IMR-90 (cell line): ENCODE results near the gene CD70. TPM values are rescaled to one million over a fixed set of nuclear protein-coding genes. Genes with fewer than 3 reads are reported as not detected.
"Not testable (repeated sequence)": the region's sequence is repeated elsewhere in the genome, so short reads cannot be mapped to it uniquely, and the experiment has no call there.

Source experiments
- ATAC-seq: fragments of 200-7000 bp; cut with Tn5 transposase; 2 replicates; pipeline ENCODE4 v1.9.1; 2020; ENCODE audit warnings: low read depth, mild to moderate bottlenecking, moderate library complexity
- BruUV-seq: library from RNA; stranded (reverse); fragments of 400-500 nt; replicated peaks from 2 replicates; lab custom pipeline; 2021; lab: Mats Ljungman, UMichigan
- CTCF ChIA-PET: fragments of 300-600 bp; formaldehyde crosslinking; extraction: SDS; loops from one replicate; lab custom pipeline; 2021; ENCODE audit warnings: antibody characterized with exemption; lab: Yijun Ruan, JAX
- POLR2A ChIA-PET: fragments of 300-600 bp; sonication (Branson Sonifier 250); formaldehyde crosslinking; loops from one replicate; lab custom pipeline; 2022; ENCODE audit warnings: antibody characterized with exemption; ENCODE audit not compliant: unreplicated experiment; lab: Charles Lee
- DNase-seq: peaks from one replicate; pipeline ENCODE4 v3.0.0; 2013
- H2AFZ ChIP-seq: replicated peaks from 2 replicates; pipeline ENCODE3; 2013; ENCODE audit warnings: low read length, mild to moderate bottlenecking; ENCODE audit not compliant: poor library complexity
- H2AK5ac ChIP-seq: 2 replicates; pipeline ENCODE4 v1.6.1; 2013; ENCODE audit warnings: low read depth, low read length, inconsistent platforms
- H2AK9ac ChIP-seq: replicated peaks from 2 replicates; pipeline ENCODE3; 2013; ENCODE audit warnings: mild to moderate bottlenecking, low read depth, low read length, moderate library complexity; ENCODE audit not compliant: poor library complexity
- H2BK120ac ChIP-seq: 2 replicates; pipeline ENCODE4 v1.6.1; 2013; ENCODE audit warnings: low read depth, low read length, inconsistent platforms
- H2BK15ac ChIP-seq: 3 replicates; pipeline ENCODE4 v1.6.1; 2013; ENCODE audit warnings: low read depth, low read length, inconsistent platforms
- H2BK20ac ChIP-seq: 2 replicates; pipeline ENCODE4 v1.6.1; 2013; ENCODE audit warnings: low read depth, mild to moderate bottlenecking, inconsistent platforms, low read length, moderate library complexity
- H2BK5ac ChIP-seq: 2 replicates; pipeline ENCODE4 v1.6.1; 2013; ENCODE audit warnings: mild to moderate bottlenecking, low read depth, low read length, inconsistent platforms; ENCODE audit not compliant: poor library complexity, severe bottlenecking
- H3K14ac ChIP-seq: replicated peaks from 2 replicates; pipeline ENCODE4 v1.6.1; 2013; ENCODE audit warnings: low read depth, low read length, inconsistent platforms
- H3K18ac ChIP-seq: 2 replicates; pipeline ENCODE4 v1.6.1; 2013; ENCODE audit warnings: low read depth, low read length, control low read depth
- H3K23ac ChIP-seq: 2 replicates; pipeline ENCODE4 v1.6.1; 2013; ENCODE audit warnings: low read depth, low read length, inconsistent platforms
- H3K27ac ChIP-seq: 2 replicates; pipeline ENCODE4 v1.5.1; 2013; ENCODE audit warnings: mild to moderate bottlenecking, control low read depth, low read length; ENCODE audit not compliant: insufficient read depth
- H3K27me3 ChIP-seq: 2 replicates; pipeline ENCODE4 v1.6.1; 2013; ENCODE audit warnings: low read length; ENCODE audit not compliant: control insufficient read depth, insufficient read depth
- H3K36me3 ChIP-seq: 2 replicates; pipeline ENCODE4 v1.6.1; 2013; ENCODE audit warnings: low read length, mixed read lengths; ENCODE audit not compliant: control insufficient read depth, insufficient read depth
- H3K4ac ChIP-seq: 2 replicates; pipeline ENCODE4 v1.6.1; 2013; ENCODE audit warnings: low read depth, low read length, inconsistent platforms
- H3K4me1 ChIP-seq: 2 replicates; pipeline ENCODE4 v1.6.1; 2013; ENCODE audit warnings: low read length, mixed read lengths; ENCODE audit not compliant: control insufficient read depth, insufficient read depth
- H3K4me2 ChIP-seq: 2 replicates; pipeline ENCODE4 v1.6.1; 2013; ENCODE audit warnings: low read depth, mild to moderate bottlenecking, control low read depth, low read length, moderate library complexity
- H3K4me3 ChIP-seq: 2 replicates; pipeline ENCODE4 v1.5.1; 2013; ENCODE audit warnings: low read depth, mild to moderate bottlenecking, control low read depth, low read length, moderate library complexity; ENCODE audit not compliant: insufficient read depth
- H3K56ac ChIP-seq: 2 replicates; pipeline ENCODE4 v1.6.1; 2013; ENCODE audit warnings: low read length, inconsistent platforms; ENCODE audit not compliant: insufficient read depth; ENCODE audit errors: extremely low read depth
- H3K79me1 ChIP-seq, 2 experiments: 2 replicates each; pipeline ENCODE4 v1.6.1; 2013; ENCODE audit warnings: low read length in 2 of 2, inconsistent platforms in 1 of 2, low read depth in 1 of 2
- H3K9ac ChIP-seq: 2 replicates; pipeline ENCODE4 v1.6.1; 2013; ENCODE audit warnings: low read depth, low read length, control low read depth
- H3K9me1 ChIP-seq: 2 replicates; pipeline ENCODE4 v1.6.1; 2013; ENCODE audit warnings: low read length, inconsistent platforms; ENCODE audit not compliant: insufficient read depth
- H3K9me3 ChIP-seq: 2 replicates; pipeline ENCODE4 v1.6.1; 2013; ENCODE audit warnings: low read length; ENCODE audit not compliant: control insufficient read depth, insufficient read depth
- H4K20me1 ChIP-seq: 2 replicates; pipeline ENCODE4 v1.6.1; 2013; ENCODE audit warnings: low read length, inconsistent platforms; ENCODE audit not compliant: insufficient read depth
- H4K5ac ChIP-seq: 2 replicates; pipeline ENCODE4 v1.6.1; 2013; ENCODE audit warnings: mild to moderate bottlenecking, low read depth, low read length, control low read depth
- H4K8ac ChIP-seq, 2 experiments: 2 replicates each; pipeline ENCODE4 v1.6.1; 2013; ENCODE audit warnings: low read depth in 2 of 2, low read length in 2 of 2, control low read depth in 1 of 2, inconsistent platforms in 1 of 2
- H4K91ac ChIP-seq: 2 replicates; pipeline ENCODE4 v1.6.1; 2013; ENCODE audit warnings: low read depth, low read length, inconsistent platforms; ENCODE audit not compliant: insufficient read depth
- WGBS, 2 experiments: methylation state at CpG; one replicate each; pipeline versions ENCODE4 v1.1.5 to v1.1.7; 2013; ENCODE audit warnings: missing lambda C conversion rate in 2 of 2; ENCODE audit not compliant: insufficient read length in 1 of 2; ENCODE audit errors: extremely low coverage in 2 of 2; 5-methylcytosine and 5-hydroxymethylcytosine counted together
- dilution Hi-C: fragments of 300-500 bp; cut with HindIII; formaldehyde crosslinking; loops from one replicate; pipeline ENCODE4 v1.14.3; 2018; ENCODE audit warnings: low sequenced_read_pairs; ENCODE audit not compliant: unreplicated experiment
- in situ Hi-C: fragments of 300-500 bp; cut with MboI; formaldehyde crosslinking; loops from 3 replicates; pipeline ENCODE4 v1.14.3; 2019; ENCODE audit warnings: low sequenced_read_pairs, inconsistent platforms, mixed read lengths
- intact Hi-C: fragments of 100-400 bp; cut with micrococcal nuclease; formaldehyde crosslinking; loops from 2 replicates; pipeline ENCODE4 v1.10.0; 2022
- polyA plus RNA-seq, 3 experiments: library from polyadenylated mRNA; depleted of rRNA; stranded (reverse); fragments of >200 nt; gene quantifications; 2 replicates each; pipeline ENCODE4 v1.2.3, GENCODE V29; 2012; ENCODE audit warnings: low replicate concordance in 1 of 3
- total RNA-seq: library from RNA; depleted of rRNA; stranded (reverse); fragments of >200 nt; gene quantifications from 2 replicates; pipeline ENCODE4 v1.2.3, GENCODE V29; 2012

Gene CD70
- total and polyA plus RNA-seq, 2 of the 4 experiments (the other 2 are of a cell fraction) = not detected

DNA sequence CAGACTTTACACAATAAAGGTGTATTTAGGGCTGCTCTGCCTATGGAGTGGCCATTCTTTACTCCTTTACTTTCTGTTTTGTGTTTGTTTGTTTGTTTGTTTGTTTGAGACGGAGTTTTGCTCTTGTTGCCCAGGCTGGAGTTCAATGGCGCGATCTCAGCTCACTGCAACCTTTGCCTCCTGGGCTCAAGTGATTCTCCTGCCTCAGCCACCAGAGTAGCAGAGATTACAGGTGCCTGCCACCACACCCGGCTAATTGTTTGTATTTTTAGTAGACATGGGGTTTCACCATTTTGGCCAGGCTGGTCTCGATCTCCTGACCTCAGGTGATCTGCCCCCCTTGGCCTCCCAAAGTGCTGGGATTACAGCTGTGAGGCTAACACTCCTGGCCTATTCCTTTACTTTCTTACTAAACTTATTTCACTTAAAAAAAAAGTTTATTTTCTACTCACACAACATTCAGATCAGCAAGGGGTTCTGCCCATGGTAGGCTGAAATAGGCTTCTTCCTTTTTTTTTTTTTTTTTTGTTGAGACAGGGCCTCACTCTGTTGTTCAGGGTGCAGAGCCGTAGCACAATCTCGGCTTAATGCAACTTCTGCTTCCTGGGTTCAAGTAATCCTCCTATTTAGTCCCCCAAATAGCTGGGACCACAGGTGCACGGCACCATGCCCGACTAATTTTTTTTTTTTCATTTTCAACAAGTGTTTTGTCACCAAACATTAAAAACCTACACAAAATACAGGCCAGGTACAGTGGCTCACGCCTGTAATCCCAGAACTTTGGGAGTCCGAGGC lies 15.5 kb upstream of the CD70 start:
- H2BK120ac ChIP-seq, H2AFZ ChIP-seq, H3K9me3 ChIP-seq, H4K5ac ChIP-seq, H2BK20ac ChIP-seq, BruUV-seq, H3K23ac ChIP-seq, DNase-seq, H3K4ac ChIP-seq, H3K27ac ChIP-seq, POLR2A ChIA-PET, intact Hi-C loops, H4K91ac ChIP-seq, H3K14ac ChIP-seq, H3K4me2 ChIP-seq, H2BK15ac ChIP-seq, H4K20me1 ChIP-seq, H3K18ac ChIP-seq, H3K9me1 ChIP-seq, H3K4me3 ChIP-seq, H3K27me3 ChIP-seq, H2AK5ac ChIP-seq, H2AK9ac ChIP-seq, H2BK5ac ChIP-seq, dilution Hi-C loops, H3K79me1 ChIP-seq, H3K56ac ChIP-seq, CTCF ChIA-PET, H3K4me1 ChIP-seq, H3K9ac ChIP-seq, ATAC-seq, H3K36me3 ChIP-seq, H4K8ac ChIP-seq, in situ Hi-C loops: not testable (repeated sequence)
- WGBS, 2 experiments = 35% methylated on average over 2 of the region's 11 CpGs; no CpG with 5 or more reads in 1 of the 2 experiments
